NCI-H1417 (cell line): ENCODE measurements around the gene TCEANC2.

ENCODE experiments used
- DNase-seq, 3 experiments: peaks; one replicate each; lab custom pipeline; 2025; lab: John Stamatoyannopoulos, UW

TCEANC2 gene

GRCh38 chr1:54114001-54114400 is 60.6 kb downstream of the TCEANC2 start:
- DNase-seq, result no peak

GRCh38 chr1:54114955-54115354 is 61.5 kb downstream of the TCEANC2 start:
- no peak for DNase-seq

- DNase-seq, result no peak
These were observed 62.1 kb downstream of the TCEANC2 start for GRCh38 chr1:54115520-54115919.

GRCh38 chr1:54117815-54118563 is 64.6 kb downstream of the TCEANC2 start:
- DNase-seq, result no peak

GRCh38 chr1:54118704-54119103 is 65.3 kb downstream of the TCEANC2 start:
- DNase-seq, result no peak

- no peak for DNase-seq
These were observed 66.8 kb downstream of the TCEANC2 start for GRCh38 chr1:54120018-54120697.

GRCh38 chr1:54120698-54121481 is 67.5 kb downstream of the TCEANC2 start:
- DNase-seq, result no peak

- peak; percentile 46 to 78 (median 63) for DNase-seq
These were observed 68.2 kb downstream of the TCEANC2 start for GRCh38 chr1:54121482-54122134.

- DNase-seq, result peak in 2 of 3 experiments; percentile 17 to 49
These were observed 68.8 kb downstream of the TCEANC2 start for GRCh38 chr1:54122135-54122751.

GRCh38 chr1:54122992-54123391 is 69.6 kb downstream of the TCEANC2 start:
- DNase-seq, result no peak

- DNase-seq, result peak; percentile 8 to 94 (median 81)
These were observed 71.1 kb downstream of the TCEANC2 start for GRCh38 chr1:54124472-54124871.

GRCh38 chr1:54124906-54125305 is 71.5 kb downstream of the TCEANC2 start:
- DNase-seq, result no peak

- peak in 1 of 3 experiments; percentile 5 for DNase-seq
These were observed 72.1 kb downstream of the TCEANC2 start for GRCh38 chr1:54125386-54126070.

GRCh38 chr1:54126271-54126815 is 72.9 kb downstream of the TCEANC2 start:
- no peak for DNase-seq

GRCh38 chr1:54127594-54128300 is 74.3 kb downstream of the TCEANC2 start:
- no peak for DNase-seq

GRCh38 chr1:54129858-54130257 is 76.5 kb downstream of the TCEANC2 start:
- DNase-seq, result no peak

- no peak for DNase-seq
These were observed 78.0 kb downstream of the TCEANC2 start for GRCh38 chr1:54131419-54131818.

GRCh38 chr1:54132495-54132894 is 79.1 kb downstream of the TCEANC2 start:
- no peak for DNase-seq

- DNase-seq, result no peak
These were observed 80.9 kb downstream of the TCEANC2 start for GRCh38 chr1:54134295-54134694.
